DOHH2 (cell line): ENCODE measurements around the gene VPS41.

Experiments used
- H3F3A ChIP-seq: fragments of 200-600 bp; sonication (generic), shearing (Covaris generic); 2 replicates; pipeline ENCODE4 v1.6.0; 2016; ENCODE audit warnings: antibody characterized with exemption, mild to moderate bottlenecking; ENCODE audit not compliant: control insufficient read depth, insufficient read depth
- H3K27ac ChIP-seq: fragments of 200-600 bp; sonication (generic); 2 replicates; pipeline ENCODE4 v1.5.1; 2014; ENCODE audit warnings: low read depth, mild to moderate bottlenecking, low read length, moderate library complexity
- H3K27me3 ChIP-seq: fragments of 200-600 bp; sonication (generic); 2 replicates; pipeline ENCODE4 v1.6.1; 2014; ENCODE audit warnings: mild to moderate bottlenecking, low read length, mixed read lengths; ENCODE audit not compliant: control insufficient read depth
- H3K36me3 ChIP-seq: fragments of 200-600 bp; sonication (generic); 2 replicates; pipeline ENCODE4 v1.6.1; 2014; ENCODE audit warnings: mild to moderate bottlenecking, low read length, moderate library complexity, mixed read lengths; ENCODE audit not compliant: control insufficient read depth
- H3K4me1 ChIP-seq: fragments of 200-600 bp; sonication (generic); 2 replicates; pipeline ENCODE4 v1.6.1; 2014; ENCODE audit warnings: mild to moderate bottlenecking, low read length, mixed read lengths; ENCODE audit not compliant: control insufficient read depth
- H3K4me2 ChIP-seq: fragments of 200-600 bp; sonication (generic); 2 replicates; pipeline ENCODE4 v1.6.0; 2014; ENCODE audit warnings: mild to moderate bottlenecking, low read length, moderate library complexity
- H3K4me3 ChIP-seq: fragments of 200-600 bp; sonication (generic); 2 replicates; pipeline ENCODE4 v1.5.1; 2014; ENCODE audit warnings: mild to moderate bottlenecking, low read length, mixed read lengths
- H3K79me2 ChIP-seq: fragments of 200-600 bp; sonication (generic); 2 replicates; pipeline ENCODE4 v1.6.1; 2014; ENCODE audit warnings: mild to moderate bottlenecking, low read length, mixed read lengths; ENCODE audit not compliant: control insufficient read depth
- H3K9me2 ChIP-seq: fragments of 200-600 bp; sonication (generic); replicated peaks from 2 replicates; pipeline ENCODE4 v1.6.1; 2014; ENCODE audit warnings: mild to moderate bottlenecking, low read length, mixed read lengths; ENCODE audit not compliant: control insufficient read depth
- H3K9me3 ChIP-seq: fragments of 200-600 bp; sonication (generic); 2 replicates; pipeline ENCODE4 v1.6.1; 2014; ENCODE audit warnings: antibody characterized with exemption, low read length, mixed read lengths; ENCODE audit not compliant: control insufficient read depth, insufficient read depth
- H4K20me1 ChIP-seq: fragments of 200-600 bp; sonication (generic); 2 replicates; pipeline ENCODE4 v1.6.0; 2014; ENCODE audit warnings: low read depth, mild to moderate bottlenecking, antibody characterized with exemption, low read length, moderate library complexity; ENCODE audit not compliant: control insufficient read depth, insufficient read depth
- CTCF ChIP-seq: fragments of 200-600 bp; sonication (generic); IDR thresholded peaks from one replicate; pipeline ENCODE4 v1.5.1; 2014; ENCODE audit warnings: antibody characterized with exemption, mild to moderate bottlenecking, low read depth, low read length; ENCODE audit not compliant: poor library complexity, severe bottlenecking
- EZH2phosphoT487 ChIP-seq: fragments of 200-600 bp; sonication (generic); IDR thresholded peaks from 2 replicates; pipeline ENCODE4 v1.6.1; 2017; ENCODE audit warnings: borderline replicate concordance, mild to moderate bottlenecking, antibody characterized with exemption, low read length, moderate library complexity, mixed read lengths

VPS41 gene

DNA sequence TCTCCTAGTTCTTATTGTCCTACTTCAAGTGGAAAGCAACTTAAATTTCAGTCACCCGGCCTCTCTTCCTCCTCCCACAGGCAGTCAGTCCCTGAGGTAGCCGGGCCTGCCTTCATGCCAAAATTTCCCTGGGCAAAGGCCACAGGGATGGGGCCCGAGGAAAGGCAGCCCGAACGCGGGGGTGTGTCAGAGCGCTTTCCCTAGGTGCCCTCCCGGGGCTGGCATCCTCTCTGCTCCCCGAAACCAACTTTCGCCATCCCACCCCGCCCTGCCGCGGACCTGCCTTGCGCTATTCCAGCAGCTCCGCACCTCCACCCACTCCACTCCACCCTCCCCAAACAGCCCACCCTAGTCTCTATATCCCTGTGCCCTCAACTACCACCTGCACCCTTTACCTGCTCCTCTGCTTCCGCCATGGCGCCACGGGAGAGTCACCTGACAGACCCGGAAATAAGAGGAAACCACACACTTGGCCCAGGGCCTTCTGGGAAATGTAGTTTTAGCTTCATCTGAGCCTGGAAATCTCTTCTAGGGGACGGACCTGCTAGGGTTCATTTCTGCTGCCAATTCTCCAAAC, at the start of gene VPS41:
TSS of gene VPS41 (minus strand) at position 433 of the 577 bp plus-strand sequence. CDS start at position 416, 17 bp downstream.
- Histone ChIP-seq H3K4me3 (peak within 1 kb of the TSS; percentile 87), H4K20me1 (no peaks in the 10 kb centered on the region)

DNA sequence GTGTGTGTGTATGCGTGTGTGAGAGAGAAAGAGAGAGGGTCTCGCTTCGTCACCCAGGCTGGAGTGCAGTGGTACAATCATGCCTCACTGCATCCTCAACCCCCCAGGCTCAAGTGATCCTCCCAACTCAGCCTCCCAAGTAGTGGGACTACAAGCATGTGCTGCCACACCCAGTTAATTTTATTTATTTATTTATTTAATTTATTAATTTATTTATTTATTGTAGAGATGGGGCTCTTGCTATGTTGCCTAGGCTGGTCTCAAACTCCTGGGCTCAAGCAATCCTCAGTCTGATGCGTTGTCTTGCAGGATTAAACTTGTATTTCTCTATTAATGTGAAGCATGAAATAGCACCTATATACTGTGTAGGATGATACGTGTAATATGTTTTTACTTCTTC, 46.9 kb upstream of the VPS41 start:
- no peak overlapping the region for H3K27ac ChIP-seq
- TF ChIP-seq CTCF (no peak), EZH2phosphoT487 (no peak)
- H3K36me3 ChIP-seq = no peaks in the 10 kb centered on the region
- no peaks in the 10 kb centered on the region for H3K9me3 ChIP-seq
- H3K4me3 ChIP-seq = no peak overlapping the region
- H4K20me1 ChIP-seq = no peaks in the 10 kb centered on the region
- H3K27me3 ChIP-seq = peaks cover 2% of the 10 kb centered on the region; the same call in 1 of the 2 replicates
- no peak overlapping the region for H3K4me2 ChIP-seq
- H3K4me1 ChIP-seq = no peaks in the 10 kb centered on the region
- no peaks in the 10 kb centered on the region for H3K79me2 ChIP-seq
- H3F3A ChIP-seq = no peaks in the 10 kb centered on the region
- H3K9me2 ChIP-seq = no peaks in the 10 kb centered on the region

More for the DNA sequence above, at the start of gene VPS41:
- Histone ChIP-seq H3K27me3 (no peaks in the 10 kb centered on the region), H3K9me3 (no peaks in the 10 kb centered on the region), H3K36me3 (no peaks in the 10 kb centered on the region; the same call in 1 of the 2 replicates), H3K4me2 (peak within 1 kb of the TSS; percentile 90), H3K9me2 (no peaks in the 10 kb centered on the region), H3K27ac (no peak within 1 kb of the TSS), H3K4me1 (peaks cover 35% of the 10 kb centered on the region), H3K79me2 (peaks cover 43% of the 10 kb centered on the region), H3F3A (no peaks in the 10 kb centered on the region)
- TF ChIP-seq EZH2phosphoT487 = no peak
- no peak for TF ChIP-seq CTCF

DNA sequence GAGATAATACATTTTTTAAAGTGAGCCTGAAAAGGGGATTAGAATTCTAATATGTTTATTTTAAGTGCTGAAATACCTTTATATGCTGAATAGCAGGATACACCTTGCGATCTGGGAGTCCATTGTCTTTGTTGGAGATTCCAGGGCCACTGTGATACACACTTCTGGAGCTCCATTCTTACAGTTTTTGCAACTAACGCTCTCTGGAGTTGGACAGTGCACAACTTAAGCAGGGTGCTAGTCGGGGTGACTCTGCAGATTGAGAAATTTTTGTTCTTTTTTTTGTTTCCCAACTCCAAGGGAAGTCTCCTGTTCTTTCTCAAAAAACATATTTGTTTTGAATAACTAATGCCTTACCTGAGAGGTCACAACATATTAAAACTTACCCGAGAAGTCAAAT, 45.0 kb upstream of the VPS41 start:
- no peak overlapping the region for H3K4me3 ChIP-seq
- H3K79me2 ChIP-seq = no peaks in the 10 kb centered on the region
- no peak overlapping the region for H3K4me2 ChIP-seq
- no peaks in the 10 kb centered on the region for H3K9me2 ChIP-seq
- H3K9me3 ChIP-seq = no peaks in the 10 kb centered on the region
- H3K27me3 ChIP-seq = peaks cover 2% of the 10 kb centered on the region; the same call in 1 of the 2 replicates
- H3K4me1 ChIP-seq = no peaks in the 10 kb centered on the region
- TF ChIP-seq EZH2phosphoT487 (no peak), CTCF (no peak)
- no peaks in the 10 kb centered on the region for H4K20me1 ChIP-seq
- H3K36me3 ChIP-seq = no peaks in the 10 kb centered on the region
- H3F3A ChIP-seq = no peaks in the 10 kb centered on the region
- no peak overlapping the region for H3K27ac ChIP-seq
